Liver (tissue), 9 donors: ENCODE results near the gene LHPP. TPM values are rescaled to one million over a fixed set of nuclear protein-coding genes. Genes with fewer than 3 reads are reported as not detected.

Experiments
- DNase-seq: peaks from one replicate; pipeline ENCODE4 v3.0.0-alpha.2; 2017; ENCODE audit warnings: low spot score
- H3K27ac ChIP-seq, 2 donors: one replicate each; pipeline ENCODE4 v1.7.0; 2013; ENCODE audit warnings: inconsistent platforms in 2 of 2, low read length in 2 of 2, control low read depth in 1 of 2, low read depth in 1 of 2, mild to moderate bottlenecking in 1 of 2
- H3K27me3 ChIP-seq, 4 donors: one replicate each; pipeline versions ENCODE4 v1.6.1 to v1.7.0; 2013; ENCODE audit warnings: low read length in 3 of 4, inconsistent platforms in 1 of 4, mild to moderate bottlenecking in 1 of 4, moderate library complexity in 1 of 4; ENCODE audit not compliant: control insufficient read depth in 4 of 4, insufficient read depth in 4 of 4
- H3K36me3 ChIP-seq, 4 donors: one replicate each; pipeline versions ENCODE4 v1.6.1 to v1.7.0; 2013; ENCODE audit warnings: low read length in 3 of 4, mild to moderate bottlenecking in 3 of 4, low read depth in 1 of 4, moderate library complexity in 1 of 4; ENCODE audit not compliant: control insufficient read depth in 4 of 4, insufficient read depth in 3 of 4
- H3K4me1 ChIP-seq, 4 donors: one replicate each; pipeline versions ENCODE4 v1.6.1 to v1.7.0; 2013; ENCODE audit warnings: low read length in 3 of 4, mild to moderate bottlenecking in 3 of 4, moderate library complexity in 1 of 4; ENCODE audit not compliant: control insufficient read depth in 4 of 4, insufficient read depth in 4 of 4
- H3K4me3 ChIP-seq, 3 donors: one replicate each; pipeline versions ENCODE4 v1.6.1 to v1.7.0; 2013; ENCODE audit warnings: low read length in 3 of 3, control low read depth in 1 of 3, low read depth in 1 of 3, mild to moderate bottlenecking in 1 of 3
- H3K9ac ChIP-seq, 2 donors: one replicate each; pipeline ENCODE4 v1.7.0; 2013; ENCODE audit warnings: low read length in 2 of 2, mild to moderate bottlenecking in 2 of 2, moderate library complexity in 2 of 2, control low read depth in 1 of 2, low read depth in 1 of 2
- H3K9me3 ChIP-seq, 4 donors: one replicate each; pipeline versions ENCODE4 v1.6.1 to v1.7.0; 2013; ENCODE audit warnings: low read length in 3 of 4; ENCODE audit not compliant: control insufficient read depth in 4 of 4
- ATF3 ChIP-seq: IDR thresholded peaks from 2 replicates; pipeline ENCODE4 v1.6.1; 2016; ENCODE audit warnings: antibody characterized with exemption
- CTCF ChIP-seq: fragments of 150-350 bp; IDR thresholded peaks from 2 replicates; pipeline ENCODE4 v1.5.1; 2017; ENCODE audit warnings: improper control_type of control experiment, low read depth, low read length; ENCODE audit not compliant: missing input control
- EGR1 ChIP-seq, 2 donors: IDR thresholded peaks; 2 replicates each; pipeline ENCODE4 v1.6.1; 2016 to 2018; ENCODE audit warnings: antibody characterized with exemption in 2 of 2, low read depth in 2 of 2
- FOXA1 ChIP-seq: IDR thresholded peaks from 2 replicates; pipeline ENCODE4 v1.6.1; 2016; ENCODE audit warnings: antibody characterized with exemption
- FOXA2 ChIP-seq: IDR thresholded peaks from 2 replicates; pipeline ENCODE4 v1.6.1; 2016; ENCODE audit warnings: antibody characterized with exemption
- GABPA ChIP-seq, 2 donors: IDR thresholded peaks in 1 of 2; conservative IDR thresholded peaks in 1 of 2; 2 replicates each; pipeline ENCODE4 v1.6.1; 2016; ENCODE audit warnings: antibody characterized with exemption in 2 of 2, mild to moderate bottlenecking in 1 of 2, moderate library complexity in 1 of 2
- HNF4A ChIP-seq, 2 donors: conservative IDR thresholded peaks; 2 replicates each; pipeline ENCODE4 v1.6.1; 2016; ENCODE audit warnings: antibody characterized with exemption in 2 of 2, mild to moderate bottlenecking in 2 of 2
- HNF4G ChIP-seq: IDR thresholded peaks from 2 replicates; pipeline ENCODE4 v1.6.1; 2016; ENCODE audit warnings: antibody characterized with exemption
- JUND ChIP-seq, 2 donors: IDR thresholded peaks; 2 replicates each; pipeline ENCODE4 v1.6.1; 2016; ENCODE audit warnings: antibody characterized with exemption in 2 of 2
- NR2F2 ChIP-seq: IDR thresholded peaks from 2 replicates; pipeline ENCODE4 v1.6.1; 2016; ENCODE audit warnings: antibody characterized with exemption
- RAD21 ChIP-seq, 2 donors: IDR thresholded peaks; 2 replicates each; pipeline ENCODE4 v1.6.1; 2016; ENCODE audit warnings: antibody characterized with exemption in 2 of 2, mild to moderate bottlenecking in 2 of 2
- RXRA ChIP-seq, 2 donors: IDR thresholded peaks; 2 replicates each; pipeline ENCODE4 v1.6.1; 2017 to 2018; ENCODE audit warnings: antibody characterized with exemption in 2 of 2, mild to moderate bottlenecking in 1 of 2
- SP1 ChIP-seq: IDR thresholded peaks from 2 replicates; pipeline ENCODE4 v1.6.1; 2018; ENCODE audit warnings: antibody characterized with exemption, mild to moderate bottlenecking
- TAF1 ChIP-seq: conservative IDR thresholded peaks from 2 replicates; pipeline ENCODE4 v1.6.1; 2016; ENCODE audit warnings: antibody characterized with exemption, mild to moderate bottlenecking
- YY1 ChIP-seq: IDR thresholded peaks from 2 replicates; pipeline ENCODE4 v1.6.1; 2016; ENCODE audit warnings: antibody characterized with exemption, mild to moderate bottlenecking
- ZBTB33 ChIP-seq: IDR thresholded peaks from 2 replicates; pipeline ENCODE4 v1.6.1; 2016; ENCODE audit warnings: antibody characterized with exemption
- WGBS: extraction: QIAGEN DNeasy Blood & Tissue Kit; methylation state at CpG from one replicate; pipeline ENCODE4 v1.1.7; 2013; 5-methylcytosine and 5-hydroxymethylcytosine counted together
- polyA plus RNA-seq, 2 donors: library from polyadenylated mRNA; stranded (reverse) in 1 of 2; unstranded in 1 of 2; fragments of 200-250 nt in 1 of 2; fragments of >200 nt in 1 of 2; fragmentation: Nextera tagmentation in 1 of 2; extraction: Ambion mirVana in 1 of 2; gene quantifications; one replicate each; pipeline versions ENCODE4 v1.2.1 to v1.2.3, GENCODE V29; 2013 to 2015
- total RNA-seq, 2 donors: library from RNA; depleted of rRNA; stranded (reverse); fragments of >200 nt; gene quantifications; one replicate each; pipeline ENCODE4 v1.2.3, GENCODE V29; 2014
- TF ChIP-seq, protein P1 (sequence below): IDR thresholded peaks from 2 replicates; pipeline ENCODE4 v1.6.1; 2016; ENCODE audit warnings: antibody characterized with exemption
- TF ChIP-seq, protein P2 (sequence below): IDR thresholded peaks from 2 replicates; pipeline ENCODE4 v1.6.1; 2016; ENCODE audit warnings: antibody characterized with exemption, mild to moderate bottlenecking
- donor health status: healthy.
- donor health status: healthy.
- donor health status: healthy.
- donor health status: healthy.
- donor health status: healthy.

The LHPP gene
- total and polyA plus RNA-seq, 4 donors = 15.9 to 39.9 (median 26.2) TPM

DNA sequence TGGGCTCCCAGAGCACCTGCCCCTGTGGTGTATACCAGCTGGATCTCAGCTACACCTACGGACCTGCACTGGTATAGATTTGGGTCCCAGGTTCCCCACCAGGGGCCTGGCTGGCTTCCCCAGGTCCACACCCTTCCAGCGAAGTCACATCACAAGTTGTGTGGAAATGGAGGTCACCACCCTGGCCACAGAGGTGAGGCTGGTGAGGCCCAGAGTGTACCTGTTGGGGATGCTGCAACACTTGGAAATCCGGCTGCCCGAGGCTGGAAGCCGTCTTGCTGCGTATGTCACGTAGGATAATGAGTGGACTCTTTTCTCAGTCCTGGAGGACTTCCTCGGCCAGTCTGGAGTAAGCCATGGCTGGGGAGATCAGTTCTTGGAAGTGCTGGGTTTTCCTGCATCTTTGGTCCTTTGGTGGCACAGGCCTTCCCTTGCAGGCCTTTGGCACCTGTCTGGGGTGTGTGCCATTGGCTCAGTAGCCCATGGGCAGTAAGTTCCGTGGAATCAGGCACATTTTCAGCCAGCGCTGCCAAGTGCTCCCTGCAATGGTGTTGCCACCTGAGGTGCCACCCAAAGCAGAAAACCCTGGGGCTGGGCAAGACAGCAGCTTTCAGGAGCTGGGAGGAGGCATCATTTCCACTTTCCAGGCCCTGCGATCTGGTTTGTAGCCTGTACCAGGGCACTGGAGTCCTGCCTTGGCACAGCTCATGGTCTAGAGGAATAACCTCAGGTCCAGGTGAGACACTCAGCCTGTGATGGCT, 97.9 kb downstream of the LHPP start:
- Histone ChIP-seq H3K4me3 (no peak overlapping the region), H3K4me1 (no peaks in the 10 kb centered on the region), H3K9ac (no peak overlapping the region), H3K27ac (peak overlapping the region in 1 of 2 donors; percentile 45), H3K36me3 (peaks cover 0 to 2% (median 0%) of the 10 kb centered on the region in 4 donors), H3K27me3 (no peaks in the 10 kb centered on the region), H3K9me3 (no peaks in the 10 kb centered on the region)
- no peak for DNase-seq
- TF ChIP-seq HNF4A (conservative IDR thresholded peaks at IDR 0.05) = no peak
- TF ChIP-seq SP1 = no peak
- no peak for TF ChIP-seq YY1
- TF ChIP-seq JUND (IDR thresholded peaks at IDR 0.05) = no peak
- no peak for TF ChIP-seq ZBTB33
- TF ChIP-seq RXRA (IDR thresholded peaks at IDR 0.05) = no peak
- TF ChIP-seq ATF3 = no peak
- no peak for TF ChIP-seq NR2F2
- no peak for TF ChIP-seq TAF1
- TF ChIP-seq EGR1 (IDR thresholded peaks at IDR 0.05; ENCODE audit: low read depth in 2 of 2) = no peak
- TF ChIP-seq CTCF = no peak
- no peak for TF ChIP-seq FOXA2
- TF ChIP-seq GABPA (IDR thresholded peaks at IDR 0.05 in 1 of 2, conservative IDR thresholded peaks at IDR 0.05 in 1 of 2) = no peak
- TF ChIP-seq, protein P1, sequence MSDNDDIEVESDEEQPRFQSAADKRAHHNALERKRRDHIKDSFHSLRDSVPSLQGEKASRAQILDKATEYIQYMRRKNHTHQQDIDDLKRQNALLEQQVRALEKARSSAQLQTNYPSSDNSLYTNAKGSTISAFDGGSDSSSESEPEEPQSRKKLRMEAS = no peak
- no peak for TF ChIP-seq HNF4G
- TF ChIP-seq, protein P2, sequence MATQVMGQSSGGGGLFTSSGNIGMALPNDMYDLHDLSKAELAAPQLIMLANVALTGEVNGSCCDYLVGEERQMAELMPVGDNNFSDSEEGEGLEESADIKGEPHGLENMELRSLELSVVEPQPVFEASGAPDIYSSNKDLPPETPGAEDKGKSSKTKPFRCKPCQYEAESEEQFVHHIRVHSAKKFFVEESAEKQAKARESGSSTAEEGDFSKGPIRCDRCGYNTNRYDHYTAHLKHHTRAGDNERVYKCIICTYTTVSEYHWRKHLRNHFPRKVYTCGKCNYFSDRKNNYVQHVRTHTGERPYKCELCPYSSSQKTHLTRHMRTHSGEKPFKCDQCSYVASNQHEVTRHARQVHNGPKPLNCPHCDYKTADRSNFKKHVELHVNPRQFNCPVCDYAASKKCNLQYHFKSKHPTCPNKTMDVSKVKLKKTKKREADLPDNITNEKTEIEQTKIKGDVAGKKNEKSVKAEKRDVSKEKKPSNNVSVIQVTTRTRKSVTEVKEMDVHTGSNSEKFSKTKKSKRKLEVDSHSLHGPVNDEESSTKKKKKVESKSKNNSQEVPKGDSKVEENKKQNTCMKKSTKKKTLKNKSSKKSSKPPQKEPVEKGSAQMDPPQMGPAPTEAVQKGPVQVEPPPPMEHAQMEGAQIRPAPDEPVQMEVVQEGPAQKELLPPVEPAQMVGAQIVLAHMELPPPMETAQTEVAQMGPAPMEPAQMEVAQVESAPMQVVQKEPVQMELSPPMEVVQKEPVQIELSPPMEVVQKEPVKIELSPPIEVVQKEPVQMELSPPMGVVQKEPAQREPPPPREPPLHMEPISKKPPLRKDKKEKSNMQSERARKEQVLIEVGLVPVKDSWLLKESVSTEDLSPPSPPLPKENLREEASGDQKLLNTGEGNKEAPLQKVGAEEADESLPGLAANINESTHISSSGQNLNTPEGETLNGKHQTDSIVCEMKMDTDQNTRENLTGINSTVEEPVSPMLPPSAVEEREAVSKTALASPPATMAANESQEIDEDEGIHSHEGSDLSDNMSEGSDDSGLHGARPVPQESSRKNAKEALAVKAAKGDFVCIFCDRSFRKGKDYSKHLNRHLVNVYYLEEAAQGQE = no peak
- no peak for TF ChIP-seq FOXA1
- no peak for TF ChIP-seq RAD21 (IDR thresholded peaks at IDR 0.05)
- 93% methylated on average over 11 of the region's 11 CpGs for WGBS
